GM18505 (cell line): ENCODE data around the gene MICA.
"Not testable (repeated sequence)": the region's sequence is repeated elsewhere in the genome, so short reads cannot be mapped to it uniquely, and the experiment has no call there.

ENCODE experiments used
- ATAC-seq: cut with Tn5 transposase; IDR thresholded peaks from one replicate; pipeline ENCODE4 v1.9.1; 2021; ENCODE audit not compliant: unreplicated experiment
- POLR2A ChIP-seq: IDR thresholded peaks from 4 replicates; pipeline ENCODE4 v1.6.1; 2011; ENCODE audit warnings: borderline replicate concordance; ENCODE audit not compliant: insufficient read depth, insufficient read length; ENCODE audit errors: extremely low read depth

The MICA gene

GRCh38 chr6:31414771-31415265, 11.4 kb downstream of the MICA start:
- no peak for TF ChIP-seq POLR2A
- ATAC-seq: no peak

- no peak for ATAC-seq
- TF ChIP-seq POLR2A: no peak
Observed at GRCh38 chr6:31416394-31417014, 13.1 kb downstream of the MICA start.

- TF ChIP-seq POLR2A: no peak
- no peak for ATAC-seq
Observed at GRCh38 chr6:31418251-31418650, 14.9 kb downstream of the MICA start.

- ATAC-seq: no peak
Observed at GRCh38 chr6:31419842-31420241, 16.4 kb downstream of the MICA start.

GRCh38 chr6:31420546-31420945, 17.2 kb downstream of the MICA start:
- no peak for TF ChIP-seq POLR2A
- no peak for ATAC-seq

More at GRCh38 chr6:31419842-31420241, 16.4 kb downstream of the MICA start:
- TF ChIP-seq POLR2A: no peak

GRCh38 chr6:31422587-31422986, 19.2 kb downstream of the MICA start:
- ATAC-seq: no peak
- no peak for TF ChIP-seq POLR2A

- no peak for TF ChIP-seq POLR2A
- no peak for ATAC-seq
Observed at GRCh38 chr6:31423550-31423949, 20.2 kb downstream of the MICA start.

GRCh38 chr6:31426395-31427354, 23.3 kb downstream of the MICA start:
- TF ChIP-seq POLR2A: no peak
- no peak for ATAC-seq

- ATAC-seq: no peak
- no peak for TF ChIP-seq POLR2A
Observed at GRCh38 chr6:31430449-31430848, 27.1 kb downstream of the MICA start.

GRCh38 chr6:31435051-31435450, 31.7 kb downstream of the MICA start:
- ATAC-seq: not testable (repeated sequence)

GRCh38 chr6:31438222-31438621, 34.8 kb downstream of the MICA start:
- ATAC-seq: no peak
- no peak for TF ChIP-seq POLR2A

- ATAC-seq: no peak
Observed at GRCh38 chr6:31438677-31439076, 35.3 kb downstream of the MICA start.

GRCh38 chr6:31441365-31442267, 38.2 kb downstream of the MICA start:
- no peak for ATAC-seq
- no peak for TF ChIP-seq POLR2A

More at GRCh38 chr6:31438677-31439076, 35.3 kb downstream of the MICA start:
- no peak for TF ChIP-seq POLR2A
